Kasumi-1 (cell line): ENCODE data around the gene NCKAP5.
"Not testable (repeated sequence)": the region's sequence is repeated elsewhere in the genome, so short reads cannot be mapped to it uniquely, and the experiment has no call there.

Experiments
- DNase-seq, 2 experiments: peaks; one replicate each; lab custom pipeline; 2025; lab: John Stamatoyannopoulos, UW

NCKAP5 gene

DNA sequence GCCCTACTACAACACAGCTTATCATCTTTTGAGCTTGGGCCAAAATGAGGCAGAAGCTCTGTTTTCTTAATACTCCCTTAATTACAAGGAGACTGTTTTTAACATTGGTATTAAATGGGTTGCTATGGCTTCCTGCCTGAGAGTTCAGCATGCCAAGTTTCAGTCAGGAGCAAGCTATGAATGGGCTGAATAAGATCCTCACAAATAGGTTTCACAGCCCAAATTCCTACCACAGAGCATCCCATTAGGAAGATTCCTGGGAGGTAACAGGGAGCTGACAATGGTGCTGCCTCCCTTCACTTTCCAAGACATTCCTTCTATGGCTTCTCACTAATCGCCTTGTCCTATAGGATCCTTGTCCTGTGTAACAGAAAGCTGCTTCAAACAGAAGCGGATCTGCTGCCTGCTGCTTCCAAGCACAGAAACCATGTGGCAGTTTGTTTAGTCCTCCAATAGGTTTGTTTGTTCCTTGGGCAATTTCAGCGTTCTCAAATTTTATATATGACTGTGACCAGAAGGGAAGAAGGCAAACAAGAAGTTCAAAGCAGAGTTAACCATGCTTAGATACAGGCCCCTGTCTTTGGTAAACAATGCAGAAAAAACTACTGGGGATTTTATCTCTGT lies 70.9 kb downstream of the NCKAP5 start:
- DNase-seq: no peak

DNA sequence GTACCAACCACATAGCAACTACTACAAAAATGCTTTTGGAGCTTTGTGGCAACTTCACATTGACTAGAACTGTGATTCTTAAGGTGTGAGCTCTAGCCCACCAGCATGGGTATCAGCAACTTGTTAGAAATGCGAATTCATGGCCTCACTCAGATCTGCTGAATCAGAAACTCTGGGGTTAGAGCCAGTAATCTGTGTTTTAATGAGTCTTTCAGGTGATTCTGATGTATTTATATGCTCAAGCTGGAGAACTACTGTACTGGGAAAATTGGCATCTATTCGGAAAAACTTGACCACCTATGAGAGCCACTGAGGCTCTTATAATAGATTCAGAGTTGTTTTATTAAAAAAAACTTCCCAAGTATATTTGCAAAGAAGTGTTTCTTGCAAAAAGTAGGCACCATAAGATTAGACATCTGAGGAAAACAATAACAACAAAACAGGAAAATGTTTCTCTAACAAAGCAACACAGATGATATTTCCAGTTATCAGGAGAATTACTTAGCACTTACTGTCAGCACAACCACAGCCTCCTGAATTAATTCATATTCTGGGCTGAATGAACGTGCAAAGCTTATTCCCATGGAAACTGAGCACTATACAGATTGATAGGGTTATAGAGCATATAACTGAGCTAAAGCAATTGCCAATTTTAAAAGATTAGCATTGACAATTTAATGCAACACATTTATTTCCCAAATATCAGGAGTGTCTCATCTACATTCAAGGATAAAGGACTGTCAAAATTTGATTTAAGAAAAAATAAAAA lies 71.6 kb downstream of the NCKAP5 start:
- DNase-seq: no peak

DNA sequence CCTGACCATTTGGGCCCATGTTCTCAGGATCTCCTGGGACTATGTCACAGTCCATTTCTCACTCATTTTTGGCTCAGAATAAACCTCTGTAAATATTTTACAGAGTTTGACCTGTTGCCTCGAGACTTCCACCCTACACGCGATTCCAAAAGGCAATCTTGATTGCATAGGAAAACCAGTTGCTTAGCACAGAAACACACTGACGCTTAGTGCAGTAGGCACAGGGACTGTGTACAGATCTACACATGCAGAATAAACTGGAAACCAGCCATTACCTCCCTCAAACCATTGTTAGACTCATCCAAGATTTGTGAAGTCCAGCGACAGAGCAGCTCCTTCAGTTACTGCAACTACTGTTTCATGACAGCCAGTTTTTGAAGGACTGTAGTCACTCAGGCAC lies 73.0 kb downstream of the NCKAP5 start:
- DNase-seq: no peak

DNA sequence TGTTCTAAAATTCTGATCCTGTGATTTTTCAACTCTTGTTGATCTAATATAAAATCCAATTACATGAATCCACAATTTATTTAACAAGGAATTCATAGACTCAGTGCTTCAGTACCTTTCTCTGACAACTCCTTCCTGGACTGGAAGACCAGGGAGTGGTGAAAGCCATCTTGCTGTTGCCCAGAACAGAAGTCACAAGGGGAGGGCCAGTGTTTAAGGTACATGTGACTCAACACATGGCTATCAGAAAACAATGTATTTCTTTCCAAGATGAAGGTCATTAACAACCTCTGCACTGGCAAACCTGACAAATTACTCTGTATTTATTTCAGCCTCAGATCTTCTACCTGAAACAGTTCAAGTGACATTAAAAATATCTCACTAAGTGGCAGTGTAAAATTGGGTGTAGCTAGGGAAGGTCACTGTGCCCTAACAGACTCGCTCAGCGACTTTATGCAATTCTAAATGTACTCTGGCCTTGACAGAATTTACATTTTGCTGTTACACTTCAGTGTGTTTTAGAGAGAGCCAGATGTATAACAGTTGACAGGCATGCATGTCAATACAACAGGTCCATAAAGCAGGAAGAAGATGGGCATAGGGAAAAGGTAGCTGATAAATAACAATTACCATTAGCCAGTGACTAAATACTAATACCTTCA lies 75.4 kb downstream of the NCKAP5 start:
- DNase-seq: no peak

DNA sequence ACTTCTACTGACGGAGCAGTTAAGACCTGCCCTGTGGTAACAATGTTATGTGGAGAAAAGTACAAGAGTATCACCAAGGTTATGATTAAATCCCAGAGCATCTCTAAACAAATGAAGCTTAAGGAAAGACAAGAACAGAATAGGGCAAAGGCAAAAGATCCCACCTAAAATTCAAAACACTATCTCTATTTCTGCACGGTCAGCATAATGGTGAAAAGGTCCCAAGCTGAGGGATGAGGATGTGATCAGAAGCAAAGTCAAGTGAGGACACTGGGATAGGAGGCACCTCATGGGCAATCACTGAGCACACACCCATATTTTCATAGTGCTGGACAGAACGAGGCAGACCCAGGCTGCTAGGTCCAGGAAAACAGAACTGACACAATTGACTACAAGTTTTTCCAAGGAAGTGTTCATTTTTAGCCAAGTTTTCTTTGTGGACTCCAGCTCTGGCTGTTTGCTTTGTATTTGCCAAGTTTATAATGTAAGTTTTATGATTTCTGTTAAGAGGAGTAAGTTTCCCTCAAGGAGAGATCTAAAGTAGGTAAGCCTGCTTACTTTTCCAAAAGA lies 77.8 kb downstream of the NCKAP5 start:
- DNase-seq: no peak

DNA sequence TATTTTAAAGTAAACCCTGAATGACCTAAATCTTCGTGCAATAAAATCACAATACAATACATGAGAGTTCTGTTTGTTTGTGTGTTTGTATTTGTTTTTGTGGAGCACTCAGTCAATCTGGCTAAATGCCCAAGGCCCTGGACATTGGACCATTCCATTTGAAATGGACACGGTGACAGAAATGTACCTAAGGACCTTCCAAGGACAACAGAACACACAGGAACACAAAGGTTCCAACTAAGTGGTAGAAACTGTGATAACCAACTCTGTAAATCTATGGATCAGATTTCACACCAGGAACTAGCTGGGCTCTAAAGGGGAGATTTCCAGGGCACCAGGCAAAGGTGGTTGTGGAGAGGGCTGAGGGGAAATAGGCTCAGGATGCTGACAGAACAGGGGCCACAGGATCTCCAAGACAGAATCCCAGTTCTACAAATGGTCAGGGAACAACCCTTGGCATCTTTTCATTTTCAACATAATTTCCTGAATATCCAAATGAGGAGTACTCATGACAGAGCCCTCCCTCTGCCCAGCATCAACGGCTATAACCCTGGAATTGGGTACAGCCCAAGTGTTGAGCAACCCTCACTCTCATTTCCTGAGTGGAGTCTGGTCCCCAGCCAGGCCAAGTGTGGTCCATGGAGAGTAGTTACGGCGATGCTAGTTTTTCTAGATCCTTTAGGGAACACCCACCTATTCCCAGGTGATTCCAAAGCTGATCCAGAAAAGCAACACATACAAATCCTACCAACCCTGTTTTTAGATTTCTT lies 78.4 kb downstream of the NCKAP5 start:
- no peak for DNase-seq

DNA sequence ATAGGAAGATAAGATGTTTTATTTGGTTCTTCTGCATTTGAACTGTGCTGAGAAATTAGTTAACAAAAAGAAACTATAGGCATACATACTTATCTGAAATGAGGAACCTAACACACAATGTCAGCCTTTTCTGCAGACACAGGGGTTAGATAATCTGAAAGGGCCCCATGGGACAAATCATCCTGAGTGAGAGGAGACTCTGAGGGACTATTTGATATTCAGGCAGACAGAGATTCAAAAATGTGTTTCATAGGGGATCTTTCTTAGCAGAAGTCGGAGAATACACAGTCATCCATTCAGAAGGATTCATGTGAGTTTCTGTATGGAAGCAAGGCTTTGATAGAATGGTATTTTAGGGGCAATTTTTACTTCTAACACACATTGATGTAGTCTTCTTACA lies 79.1 kb downstream of the NCKAP5 start:
- no peak for DNase-seq

DNA sequence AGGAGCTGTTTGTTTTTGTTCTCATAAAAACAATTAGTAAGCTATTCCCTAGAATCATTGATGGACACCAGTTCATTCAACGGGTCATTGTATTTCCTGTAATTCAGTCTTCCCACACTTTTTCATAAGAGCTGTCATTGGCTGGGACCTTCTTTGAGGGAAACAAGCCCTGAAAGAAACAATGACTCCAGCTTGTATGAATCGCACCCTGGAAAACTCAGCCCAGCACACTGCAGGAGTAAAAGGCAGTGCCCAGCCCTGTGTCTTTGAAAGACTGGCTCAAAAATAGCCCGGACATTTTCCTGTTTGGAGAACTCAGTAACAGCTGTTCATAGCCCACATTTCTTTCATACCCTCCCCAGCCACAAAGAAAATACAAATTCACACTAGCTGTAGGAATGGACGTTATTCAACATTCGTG lies 81.5 kb downstream of the NCKAP5 start:
- DNase-seq: no peak

DNA sequence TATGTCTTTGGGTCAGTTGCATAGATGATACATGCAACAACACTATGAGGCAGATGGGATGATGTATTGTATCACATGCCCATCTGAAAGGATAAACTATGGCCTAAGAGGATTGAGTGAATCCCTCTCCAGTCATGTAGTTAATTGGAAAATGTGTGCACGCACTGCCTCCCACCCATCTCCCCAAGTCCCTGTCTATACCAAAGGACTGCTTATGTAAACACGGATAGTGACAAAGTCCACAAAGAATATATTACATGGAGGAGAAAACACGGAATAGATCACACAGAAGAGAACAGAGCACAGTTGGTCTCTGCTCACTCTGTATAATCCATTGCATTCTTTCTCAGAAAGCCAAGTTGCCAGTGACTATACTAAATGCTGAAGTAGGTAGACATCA lies 82.4 kb downstream of the NCKAP5 start:
- DNase-seq: no peak

DNA sequence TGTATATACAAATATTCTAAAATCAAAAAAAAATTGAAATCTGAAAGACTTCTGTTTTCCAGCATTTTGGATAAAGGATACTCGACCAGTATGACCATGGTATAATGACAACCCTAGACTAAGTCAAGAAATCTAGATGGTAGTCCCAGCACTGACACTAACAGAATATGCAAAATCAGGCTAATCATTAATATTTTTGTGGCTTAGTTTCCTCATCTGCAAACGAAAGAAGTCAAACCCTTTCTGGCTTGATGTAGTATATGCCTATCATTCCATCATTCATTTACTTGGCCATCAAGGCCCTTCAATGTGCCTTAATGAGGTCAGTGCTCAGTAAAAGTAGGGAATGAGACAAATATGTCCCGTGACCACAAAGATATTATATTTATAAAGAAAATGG lies 83.5 kb downstream of the NCKAP5 start:
- DNase-seq: no peak

DNA sequence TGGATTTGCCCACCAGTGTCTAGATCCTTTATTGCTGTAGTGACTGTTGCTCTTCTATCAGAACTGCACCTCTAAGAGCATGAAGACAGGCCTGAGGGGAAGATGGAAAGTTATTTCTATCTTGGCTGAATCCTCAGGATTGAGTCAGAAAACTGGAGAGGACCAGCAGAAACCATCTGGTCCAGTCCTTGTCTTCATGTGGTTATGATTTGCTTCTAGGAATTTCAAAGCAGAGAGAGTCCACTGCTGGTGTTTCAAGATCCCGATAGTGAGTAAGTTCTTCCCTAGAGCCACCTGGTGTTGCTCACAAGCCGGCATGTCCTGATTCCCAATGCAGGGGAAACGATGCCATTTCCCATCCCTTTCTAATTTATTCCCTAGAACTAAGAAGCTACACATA lies 84.2 kb downstream of the NCKAP5 start:
- DNase-seq: no peak

DNA sequence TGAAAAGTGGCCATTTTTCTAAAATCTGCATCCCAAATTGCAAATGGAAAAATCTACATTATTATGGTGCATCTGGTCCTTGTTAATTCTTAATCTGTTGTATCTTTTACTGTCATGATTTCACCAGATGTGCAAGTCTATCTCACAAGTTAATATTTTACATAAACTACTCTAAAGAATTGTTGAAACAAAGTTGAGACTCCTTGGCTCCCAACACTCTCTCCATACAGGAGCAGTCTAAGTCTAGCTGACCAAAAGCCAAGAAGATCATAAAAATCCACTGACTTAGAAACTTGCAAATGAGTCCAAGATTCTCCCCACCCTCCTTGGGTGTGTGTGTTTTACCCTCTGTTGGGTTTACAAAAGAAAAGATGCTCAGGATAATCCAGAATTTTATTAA lies 85.1 kb downstream of the NCKAP5 start:
- no peak for DNase-seq

DNA sequence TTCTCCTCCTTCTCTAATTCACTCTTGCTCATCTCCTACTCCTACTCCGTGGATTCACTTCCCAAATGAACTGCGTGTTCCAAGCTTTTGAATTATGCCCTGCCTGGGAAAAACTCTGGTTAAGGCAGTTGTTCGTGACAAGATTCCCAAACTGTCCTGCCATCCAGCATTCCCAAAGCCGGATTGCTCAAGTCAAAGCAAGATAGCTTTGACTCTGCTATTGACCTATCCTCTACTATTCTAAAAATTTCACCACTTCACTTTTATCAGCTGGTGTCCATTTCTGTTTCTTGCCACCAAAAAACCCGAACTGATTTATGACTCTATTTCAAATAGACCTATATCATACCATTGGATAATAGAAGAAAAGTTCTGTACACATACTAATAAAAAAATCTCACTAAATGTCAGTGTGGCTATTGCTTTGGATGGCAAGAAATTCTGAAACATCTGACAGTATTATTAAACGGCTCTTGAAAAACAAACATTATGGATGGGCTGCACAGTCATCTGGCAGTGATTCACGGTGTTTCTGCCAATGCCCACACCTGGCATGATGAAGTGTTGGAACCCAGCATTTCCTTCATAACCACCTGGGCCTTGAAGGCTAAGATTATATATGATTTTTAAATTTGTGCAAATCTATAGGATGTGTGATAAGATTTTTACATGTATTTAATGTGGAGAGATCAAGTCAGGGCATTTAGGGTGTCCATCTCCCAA lies 87.4 kb downstream of the NCKAP5 start:
- no peak for DNase-seq

DNA sequence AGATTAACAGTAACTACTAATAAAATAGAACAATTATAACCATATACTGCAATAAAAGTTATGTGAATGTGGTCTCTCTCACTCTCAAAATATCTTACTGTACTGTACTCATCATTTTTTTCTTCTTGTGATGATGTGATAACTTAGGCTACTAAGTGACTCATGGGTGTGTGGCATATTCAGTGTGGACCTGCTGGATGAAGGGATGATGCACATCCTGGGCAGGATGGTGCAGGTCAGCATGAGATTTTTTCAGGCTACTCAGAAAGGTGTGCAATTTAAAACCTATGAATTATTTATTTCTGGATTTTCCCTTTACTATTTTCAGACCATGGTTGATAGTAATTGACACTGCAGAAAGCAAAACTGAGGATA lies 90.7 kb downstream of the NCKAP5 start:
- no peak for DNase-seq

DNA sequence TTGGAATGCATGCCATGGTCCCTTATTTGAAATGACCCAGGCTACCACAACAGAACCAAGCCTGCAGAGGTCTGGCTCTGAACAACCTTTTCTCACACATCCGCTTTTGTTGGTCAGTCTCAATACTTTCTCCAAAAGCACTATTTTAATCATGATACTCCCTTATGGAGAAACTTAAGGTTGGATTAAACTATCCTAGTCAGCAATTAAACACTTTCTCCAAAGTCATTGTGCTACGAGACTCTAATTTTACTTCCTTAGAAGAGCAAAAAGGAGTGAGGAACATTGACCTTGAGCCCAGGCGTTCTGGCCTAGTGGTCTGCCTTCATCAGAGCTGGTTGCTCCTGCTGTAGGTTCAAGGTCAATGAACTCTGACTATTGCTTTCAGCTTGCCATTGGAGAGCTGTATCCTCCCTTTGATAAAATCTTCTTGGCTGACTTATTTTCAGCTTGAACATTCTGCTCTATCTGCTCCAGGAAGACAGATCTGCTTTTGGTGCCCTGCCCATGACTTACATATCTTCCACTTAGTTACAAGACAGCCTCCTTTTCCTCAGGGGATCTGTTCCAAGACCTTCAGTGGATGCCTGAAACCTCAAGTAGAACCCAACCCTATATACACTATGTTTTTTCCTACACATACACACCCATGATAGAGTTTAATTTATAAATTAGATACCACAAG lies 91.2 kb downstream of the NCKAP5 start:
- DNase-seq: no peak

DNA sequence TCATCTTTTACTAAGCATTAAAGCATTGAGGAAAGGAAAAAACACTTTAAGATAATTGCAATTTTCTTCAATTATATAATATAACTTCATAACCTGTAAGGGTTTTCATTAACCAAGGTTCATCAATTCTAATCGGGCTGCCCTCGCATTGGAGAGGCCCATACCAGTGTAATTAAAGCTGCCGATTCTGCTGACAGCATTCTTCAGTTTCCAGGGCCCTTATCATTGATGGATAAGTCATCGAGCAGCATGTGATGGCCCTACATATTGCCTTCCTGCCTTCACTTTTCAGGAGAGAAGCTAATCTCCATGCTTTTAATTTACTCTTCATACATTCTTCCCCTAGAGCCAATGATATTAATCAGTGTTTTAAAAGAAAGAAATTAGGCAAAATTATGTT lies 92.0 kb downstream of the NCKAP5 start:
- DNase-seq: no peak

DNA sequence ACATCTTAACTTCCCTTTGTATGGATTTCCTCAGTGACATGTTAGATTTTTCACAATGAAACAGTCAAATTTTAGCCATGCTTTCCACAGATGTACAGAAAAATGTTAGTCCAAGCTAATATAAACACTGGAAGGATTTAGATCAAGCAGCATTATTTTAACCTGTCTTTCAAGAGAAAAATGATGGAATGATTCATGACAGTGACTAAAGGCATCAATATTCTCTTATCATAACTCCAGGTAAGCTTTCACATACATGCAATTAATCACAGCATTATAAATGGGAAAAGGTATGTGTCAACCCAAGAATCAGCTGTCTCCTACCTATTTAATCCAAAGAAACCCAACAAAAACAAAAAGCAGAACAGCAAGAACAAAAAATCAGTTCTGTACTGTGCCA lies 92.7 kb downstream of the NCKAP5 start:
- no peak for DNase-seq

DNA sequence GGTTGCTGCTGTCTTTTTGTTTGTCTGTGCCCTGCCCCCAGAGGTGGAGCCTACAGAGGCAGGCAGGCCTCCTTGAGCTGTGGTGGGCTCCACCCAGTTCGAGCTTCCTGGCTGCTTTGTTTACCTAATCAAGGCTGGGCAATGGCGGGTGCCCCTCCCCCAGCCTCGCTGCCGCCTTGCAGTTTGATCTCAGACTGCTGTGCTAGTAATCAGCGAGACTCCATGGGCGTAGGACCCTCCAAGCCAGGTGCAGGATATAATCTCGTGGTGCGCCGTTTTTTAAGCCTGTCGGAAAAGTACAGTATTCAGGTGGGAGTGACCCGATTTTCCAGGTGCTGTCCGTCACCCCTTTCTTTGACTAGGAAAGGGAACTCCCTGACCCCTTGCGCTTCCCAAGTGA lies 97.8 kb downstream of the NCKAP5 start:
- not testable (repeated sequence) for DNase-seq

DNA sequence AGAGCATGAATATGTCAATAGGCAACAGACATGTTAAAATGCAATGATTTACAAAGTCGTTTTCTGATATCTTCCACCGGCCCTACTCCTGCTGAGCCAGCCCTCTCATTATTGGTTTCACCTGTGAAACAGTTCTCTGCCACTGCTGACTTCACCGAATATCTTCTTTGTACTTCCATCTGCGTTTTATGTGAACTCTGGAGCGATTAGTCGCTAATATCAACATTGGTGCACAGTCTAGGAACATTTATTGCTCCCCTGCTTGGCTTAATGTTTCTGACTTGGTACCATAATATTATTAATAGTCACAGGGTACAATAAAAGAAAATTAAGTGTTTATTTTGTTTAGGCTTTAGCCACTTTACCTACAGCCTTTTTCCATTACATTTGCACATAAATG lies 105.5 kb downstream of the NCKAP5 start:
- no peak for DNase-seq

DNA sequence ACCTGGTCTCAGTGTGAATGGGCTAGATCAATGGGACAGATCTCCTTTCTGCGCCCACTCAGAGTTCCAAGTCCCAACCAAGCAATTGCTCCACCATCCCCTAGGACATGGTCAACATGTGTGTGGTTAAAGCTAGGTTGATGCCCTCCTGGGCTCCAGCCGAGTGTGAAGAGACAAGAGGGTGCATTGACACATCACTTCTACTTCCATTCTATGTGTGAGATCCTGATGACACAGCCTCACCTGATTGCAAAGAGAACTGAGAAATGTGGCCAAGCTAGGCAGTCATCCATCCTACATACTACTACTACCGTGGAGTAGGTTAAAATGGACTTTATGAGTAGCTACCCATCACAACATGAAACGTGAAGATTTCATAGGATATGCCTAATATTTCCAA lies 106.8 kb downstream of the NCKAP5 start:
- no peak for DNase-seq

DNA sequence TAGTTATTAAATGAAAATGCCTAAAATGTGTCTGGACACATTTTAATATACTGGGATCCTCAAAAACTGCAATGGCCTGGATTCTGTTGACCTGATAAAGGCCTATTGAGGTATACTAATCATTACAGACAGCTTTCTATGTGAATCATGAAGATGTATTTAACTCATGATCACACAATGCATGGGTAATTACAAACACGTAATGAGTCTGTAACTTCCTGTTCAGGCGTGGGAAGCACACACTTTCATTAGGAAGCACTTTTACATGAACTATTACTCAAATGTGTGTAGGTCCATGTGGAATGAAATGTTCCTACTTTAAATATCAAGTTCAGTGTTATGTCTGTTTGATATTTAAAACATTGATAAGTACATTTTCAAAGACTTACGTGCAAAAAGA lies 108.7 kb downstream of the NCKAP5 start:
- DNase-seq: no peak
